NCI-H2227 (cell line): ENCODE measurements around the gene IFIT1.
A peak's percentile ranks its signal among the peaks of the same experiment; 100 is the strongest.
"Not testable (repeated sequence)": the region's sequence is repeated elsewhere in the genome, so short reads cannot be mapped to it uniquely, and the experiment has no call there.

Experiments
- DNase-seq: peaks from one replicate; lab custom pipeline; 2025; ENCODE audit not compliant: unreplicated experiment; lab: John Stamatoyannopoulos, UW

The IFIT1 gene

GRCh38 chr10:89391907-89392756 lies at the start of gene IFIT1:
Gene IFIT1, plus strand, starts transcription at chr10:89392623. Its CDS starts 90 bp downstream, at chr10:89392713.
- peak; percentile 60 for DNase-seq

DNA sequence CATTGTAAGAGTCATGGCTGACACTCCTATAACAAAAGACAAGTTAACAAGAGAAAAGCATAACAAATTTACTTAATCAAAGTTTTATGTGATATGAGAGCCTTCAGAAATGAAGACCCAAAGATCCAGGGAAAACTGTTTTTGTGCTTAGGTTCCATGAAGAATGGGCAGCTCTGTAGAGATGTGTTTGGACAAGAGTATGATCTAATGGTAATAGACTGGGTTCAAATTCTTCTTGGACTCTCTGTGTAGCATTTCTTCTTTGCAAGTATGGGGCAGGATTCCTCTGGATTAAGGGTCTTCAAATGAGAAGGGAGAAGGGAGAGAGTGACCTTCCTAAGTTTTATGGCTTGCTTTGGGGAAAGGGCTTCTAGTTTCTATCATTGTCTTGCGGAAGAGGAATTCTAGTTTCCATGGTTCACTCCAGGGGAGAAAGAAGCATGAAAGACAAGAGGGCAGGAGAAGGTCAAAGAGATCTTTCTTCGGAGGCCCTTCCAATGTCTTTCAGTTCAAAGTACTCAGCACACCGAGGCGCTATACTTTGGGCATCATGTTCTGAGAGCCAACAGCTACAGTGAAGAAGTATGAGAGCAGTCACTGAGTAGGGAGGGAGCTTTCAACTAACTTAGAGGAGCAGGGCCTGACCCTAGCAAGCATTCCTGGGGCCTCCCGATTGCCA lies 49.2 kb upstream of the IFIT1 start:
- no peak for DNase-seq

- DNase-seq = no peak
These were observed 48.3 kb upstream of the IFIT1 start for GRCh38 chr10:89344156-89344555.

DNA sequence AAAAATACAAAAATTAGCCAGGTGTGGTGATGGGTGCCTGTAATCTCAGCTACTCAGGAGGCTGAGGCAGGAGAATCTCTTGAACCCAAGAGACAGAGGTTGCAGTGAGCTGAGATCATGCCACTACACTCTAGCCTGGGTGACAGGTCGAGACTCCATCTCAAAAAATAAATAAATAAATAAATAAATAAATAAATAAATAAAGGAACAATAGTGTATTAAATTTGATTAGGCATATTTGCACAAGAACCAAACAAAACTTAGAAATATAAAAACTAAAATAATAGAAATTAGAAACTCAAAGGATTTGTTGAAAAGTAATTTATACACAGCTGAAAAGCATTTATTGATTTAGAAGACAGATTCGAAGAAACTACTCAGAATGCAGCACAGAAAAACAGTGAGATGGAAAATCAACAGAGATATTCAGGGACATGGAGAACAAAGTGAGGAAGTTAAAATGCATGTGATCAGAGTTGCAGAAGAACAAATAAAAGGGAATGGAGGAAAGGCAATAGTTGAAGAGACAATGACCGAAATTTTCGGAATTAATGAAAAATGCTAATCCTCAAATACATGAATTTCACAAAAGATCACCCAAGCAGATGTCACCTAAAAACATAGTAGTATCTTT lies 46.9 kb upstream of the IFIT1 start:
- no peak for DNase-seq

- no peak for DNase-seq
These were observed 45.8 kb upstream of the IFIT1 start for GRCh38 chr10:89346405-89347254.

DNA sequence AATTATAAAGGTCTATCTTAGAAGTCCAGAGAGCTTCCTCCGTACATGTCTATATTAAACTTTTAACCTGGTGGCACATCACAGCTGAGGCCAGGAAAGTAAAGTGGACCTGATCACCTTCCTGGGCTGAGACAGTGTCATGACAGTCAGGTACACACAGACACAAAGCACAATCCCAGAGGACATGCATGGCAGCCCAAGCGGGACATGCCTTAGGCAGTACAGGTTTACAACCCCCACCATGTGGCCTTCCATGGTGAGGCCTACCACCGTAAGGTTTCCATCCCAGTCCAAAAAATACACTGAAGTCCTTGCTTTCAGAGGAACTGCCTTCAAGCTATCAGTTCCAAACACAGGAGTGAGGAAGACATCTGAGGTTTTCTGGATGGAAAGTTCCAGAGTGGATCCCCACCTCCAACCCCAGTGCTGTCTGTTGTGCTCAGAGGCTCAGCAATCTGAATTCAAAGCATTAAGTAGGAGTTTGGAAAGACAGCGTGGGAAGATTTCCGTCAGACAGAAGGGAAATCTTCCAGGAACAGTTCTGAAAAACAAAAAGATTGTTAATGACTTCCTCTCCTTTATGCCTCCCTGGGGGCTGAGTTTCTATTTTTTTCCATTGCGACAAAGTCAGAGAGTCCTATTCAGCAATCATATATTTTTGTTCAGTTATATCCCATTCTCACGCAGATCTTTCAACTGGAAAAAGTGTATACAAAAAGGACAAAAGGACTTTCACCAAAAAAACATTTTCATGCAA lies 44.5 kb upstream of the IFIT1 start:
- DNase-seq = no peak

- no peak for DNase-seq
These were observed 43.9 kb upstream of the IFIT1 start for GRCh38 chr10:89348481-89348880.

GRCh38 chr10:89348975-89349374 lies 43.4 kb upstream of the IFIT1 start:
- no peak for DNase-seq

- not testable (repeated sequence) for DNase-seq
These were observed 41.6 kb upstream of the IFIT1 start for GRCh38 chr10:89350631-89351315.

GRCh38 chr10:89351412-89351779 lies 41.0 kb upstream of the IFIT1 start:
- DNase-seq = no peak

DNA sequence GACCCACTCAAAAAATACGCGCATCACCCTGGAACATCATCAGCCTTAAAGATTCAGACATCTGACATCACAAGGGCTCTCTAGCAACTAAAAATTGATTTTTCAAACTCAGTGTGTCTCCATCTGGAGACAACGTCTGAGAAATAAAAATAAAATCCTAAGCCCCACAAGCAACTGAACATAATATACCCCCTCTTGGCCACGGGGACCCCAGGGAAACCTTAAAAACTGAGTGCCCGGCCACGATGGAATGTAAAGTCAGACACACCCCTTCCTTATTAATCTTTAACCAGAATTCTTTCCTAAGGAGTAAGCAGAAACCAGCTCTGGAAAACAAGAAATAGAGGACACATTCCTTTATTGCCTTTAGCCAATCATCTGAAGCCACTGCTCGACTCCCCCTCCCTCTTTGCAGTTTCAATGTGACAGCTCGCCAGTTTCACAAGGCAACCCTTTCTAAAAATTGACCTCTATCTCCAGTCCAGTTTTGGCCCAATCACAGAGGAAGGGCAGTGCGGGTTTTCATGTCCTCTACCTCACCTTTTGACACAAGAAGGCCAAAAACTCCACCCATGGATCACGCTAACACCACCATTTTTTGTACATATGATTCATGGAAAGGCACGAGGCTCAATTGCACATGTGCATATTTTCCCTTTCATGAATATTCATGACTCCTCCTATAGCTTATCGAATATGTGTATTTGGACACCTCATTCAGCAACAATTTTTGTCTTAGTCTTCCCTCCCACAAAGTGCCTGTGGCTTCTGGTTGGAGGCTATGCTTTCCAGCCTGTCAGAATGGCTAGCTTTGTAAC lies 40.4 kb upstream of the IFIT1 start:
- DNase-seq = no peak

- DNase-seq = no peak
These were observed 39.6 kb upstream of the IFIT1 start for GRCh38 chr10:89352802-89353201.

GRCh38 chr10:89355394-89355931 lies 37.0 kb upstream of the IFIT1 start:
- no peak for DNase-seq

DNA sequence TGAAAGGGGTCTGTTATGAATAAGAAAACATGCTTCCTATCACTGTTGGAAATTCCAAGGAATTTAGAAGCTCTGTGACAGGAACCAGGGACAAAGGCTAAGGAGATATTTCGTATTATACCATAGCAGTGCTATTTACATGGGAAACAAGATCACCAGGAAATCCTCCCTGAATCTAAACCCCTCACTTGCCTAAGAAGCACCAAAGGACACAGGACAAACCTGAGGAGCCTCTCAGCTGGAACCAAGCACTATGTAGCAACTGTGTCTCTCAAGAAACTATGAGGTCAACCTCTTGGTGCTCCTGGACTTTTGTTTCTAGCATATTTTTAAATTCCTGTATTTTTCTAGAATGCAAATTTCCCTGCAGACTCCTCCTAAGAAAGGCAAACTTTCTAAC lies 35.3 kb upstream of the IFIT1 start:
- DNase-seq = no peak

GRCh38 chr10:89357975-89358374 lies 34.4 kb upstream of the IFIT1 start:
- DNase-seq = no peak

DNA sequence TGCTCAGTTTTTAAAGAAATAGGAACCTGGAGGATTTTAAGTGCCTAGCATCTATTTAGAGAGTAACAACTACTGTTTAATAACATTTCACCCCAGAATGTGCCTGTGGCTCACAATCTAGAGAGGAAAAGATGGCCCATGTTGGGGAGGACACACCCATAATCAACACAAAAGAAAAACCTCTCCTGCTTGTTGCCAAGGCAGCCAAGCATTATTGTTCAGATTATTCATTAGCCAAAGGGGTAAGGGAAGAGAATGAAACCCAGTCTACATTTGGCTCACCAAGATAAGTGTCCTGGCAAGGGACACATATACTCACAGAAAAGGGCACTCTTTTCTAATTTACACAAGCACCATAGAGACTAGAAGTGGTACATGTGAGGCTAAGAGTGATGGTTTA lies 32.3 kb upstream of the IFIT1 start:
- no peak for DNase-seq

GRCh38 chr10:89362929-89363328 lies 29.5 kb upstream of the IFIT1 start:
- DNase-seq = no peak

DNA sequence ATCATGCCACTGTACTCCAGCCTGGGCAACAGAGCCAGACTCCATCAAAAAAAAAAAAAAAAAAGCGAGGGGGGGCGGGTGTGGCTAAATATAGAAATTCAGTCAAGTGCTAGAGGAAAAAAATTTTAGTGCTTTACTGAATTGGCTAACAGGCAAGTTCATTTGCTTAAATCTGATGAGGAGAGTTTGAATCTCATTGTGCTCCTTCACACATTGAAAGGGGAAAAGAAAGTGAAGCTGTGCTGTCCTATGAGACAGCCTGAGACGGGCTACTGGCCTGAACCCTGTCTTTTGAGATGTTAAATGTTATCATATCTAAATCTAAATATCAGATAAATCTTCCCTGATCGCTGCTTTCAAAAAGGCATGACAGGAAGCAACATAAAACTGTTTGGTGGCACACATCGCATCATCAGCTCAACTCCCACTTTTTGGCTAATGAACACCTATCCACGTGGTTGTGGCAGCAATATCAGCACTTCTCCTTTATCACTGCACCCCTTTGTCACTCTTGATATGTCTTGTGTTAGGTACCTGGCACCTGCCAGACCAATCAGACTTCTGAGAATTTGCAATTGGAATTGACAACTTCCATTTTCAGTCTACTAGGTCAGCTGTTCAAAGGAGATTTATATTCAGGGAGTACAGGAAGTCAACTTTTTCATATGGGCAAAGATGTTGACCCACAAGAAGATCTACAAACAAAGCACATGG lies 28.5 kb upstream of the IFIT1 start:
- DNase-seq = no peak
